ENCODE data around the gene ESRRA. TPM values are rescaled to one million over a fixed set of nuclear protein-coding genes. Genes with fewer than 3 reads are reported as not detected.

The ESRRA gene
- total and polyA plus RNA-seq, 9 of the 15 experiments (the other 6 are each of a cell fraction or from before 2014, with no cell fraction given), result 0.27 to 89.7 (median 23.7) TPM

DNA sequence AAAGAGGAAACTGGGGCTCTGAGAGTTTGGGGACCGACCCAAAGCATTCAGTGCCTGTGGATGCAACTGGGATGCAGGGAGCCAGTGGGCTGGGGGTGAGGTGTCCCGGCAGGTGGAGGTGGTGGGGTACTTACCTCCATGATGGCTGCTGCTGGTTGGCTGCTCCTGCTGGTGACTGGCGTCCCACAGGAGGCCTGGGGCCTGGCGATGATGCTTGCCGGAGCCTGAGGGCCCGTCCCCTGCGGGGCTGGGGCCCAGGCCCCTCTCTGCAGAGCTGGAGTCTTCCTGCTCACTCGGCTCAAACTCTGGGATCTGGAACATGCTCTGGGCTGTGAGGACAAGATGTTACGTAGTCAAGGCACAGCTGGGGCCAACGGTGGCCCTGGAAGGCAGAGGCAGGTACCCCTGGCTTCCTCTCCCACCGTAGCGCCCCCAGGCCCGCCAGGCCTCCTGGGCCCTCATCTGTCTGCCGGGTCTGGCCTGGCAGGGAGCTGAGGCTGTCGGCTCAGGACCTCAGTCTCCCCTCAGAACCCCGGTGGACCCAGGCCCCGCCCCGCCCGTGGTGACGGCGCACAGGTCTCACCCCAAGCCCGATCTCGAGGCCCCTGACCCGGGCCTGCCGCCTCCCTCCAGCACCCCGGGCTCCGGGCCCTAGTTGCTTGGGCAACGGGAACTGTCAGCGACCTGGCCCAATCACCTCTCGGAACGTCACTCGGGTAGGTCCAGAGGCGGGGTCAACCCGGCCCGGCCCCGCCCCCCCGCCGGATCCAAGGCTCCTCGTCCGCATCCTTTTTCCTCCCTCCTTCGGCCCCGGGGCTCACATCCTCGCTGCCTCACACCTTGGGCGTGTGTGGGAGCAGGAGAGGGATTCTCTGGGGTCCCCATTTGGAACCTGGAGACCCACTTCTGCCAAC, 21.0 kb upstream of the ESRRA start, which contains the start of gene BAD (continued):
- TF ChIP-seq, protein P1, sequence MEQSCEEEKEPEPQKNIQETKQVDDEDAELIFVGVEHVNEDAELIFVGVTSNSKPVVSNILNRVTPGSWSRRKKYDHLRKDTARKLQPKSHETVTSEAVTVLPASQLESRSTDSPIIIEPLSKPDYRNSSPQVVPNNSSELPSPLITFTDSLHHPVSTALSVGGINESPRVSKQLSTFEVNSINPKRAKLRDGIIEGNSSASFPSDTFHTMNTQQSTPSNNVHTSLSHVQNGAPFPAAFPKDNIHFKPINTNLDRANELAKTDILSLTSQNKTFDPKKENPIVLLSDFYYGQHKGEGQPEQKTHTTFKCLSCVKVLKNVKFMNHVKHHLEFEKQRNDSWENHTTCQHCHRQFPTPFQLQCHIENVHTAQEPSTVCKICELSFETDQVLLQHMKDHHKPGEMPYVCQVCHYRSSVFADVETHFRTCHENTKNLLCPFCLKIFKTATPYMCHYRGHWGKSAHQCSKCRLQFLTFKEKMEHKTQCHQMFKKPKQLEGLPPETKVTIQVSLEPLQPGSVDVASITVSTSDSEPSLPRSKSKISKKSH (CRISPR knock-in tag; IDR thresholded peaks at IDR 0.05), result no peak
- TF ChIP-seq MYBL2 (IDR thresholded peaks at IDR 0.05; ENCODE audit: low read depth) (no peak), MYBL2 (CRISPR knock-in tag; IDR thresholded peaks at IDR 0.05; ENCODE audit: borderline replicate concordance) (no peak), ATF7 (IDR thresholded peaks at IDR 0.05) (0 out of 2 replicates have a peak, but pooled peaks have one; percentile 31), BMI1 (IDR thresholded peaks at IDR 0.05; ENCODE audit: low read length) (peak; percentile 90), TOE1 (IDR thresholded peaks at IDR 0.05; ENCODE audit: borderline replicate concordance) (no peak), TOE1 (CRISPR knock-in tag; IDR thresholded peaks at IDR 0.05; ENCODE audit: borderline replicate concordance, low read depth) (no peak), ZFX (CRISPR knock-in tag; IDR thresholded peaks at IDR 0.05) (peak; percentile 84), ARHGAP35 (IDR thresholded peaks at IDR 0.05; ENCODE audit: partially characterized antibody) (no peak), RERE (CRISPR knock-in tag; IDR thresholded peaks at IDR 0.05; ENCODE audit: borderline replicate concordance) (no peak), PML (IDR thresholded peaks at IDR 0.05; ENCODE audit: low read length) (peak; percentile 33; the same call in 1 of the 2 replicates), MTA1 (IDR thresholded peaks at IDR 0.05; ENCODE audit: borderline replicate concordance) (no peak), CHD4 (IDR thresholded peaks at IDR 0.05; ENCODE audit: insufficient read depth, insufficient replicate concordance, low read depth, low read length, poor library complexity, severe bottlenecking) (no peak), RB1 (IDR thresholded peaks at IDR 0.05; ENCODE audit: low read depth) (no peak), U2AF2 (optimal IDR thresholded peaks at IDR 0.05; ENCODE audit: low read depth, low read length) (no peak), ZNF707 (CRISPR knock-in tag; conservative IDR thresholded peaks at IDR 0.05) (no peak), ZKSCAN1 (IDR thresholded peaks at IDR 0.05; ENCODE audit: low read depth, low read length) (0 out of 2 replicates have a peak, but pooled peaks have one; percentile 2), NFE2L1 (tag; IDR thresholded peaks at IDR 0.05; ENCODE audit: borderline replicate concordance, low read depth) (no peak), POLR2G (IDR thresholded peaks at IDR 0.05; ENCODE audit: low read depth, low read length) (peak; percentile 80)
- TF ChIP-seq, protein P2, sequence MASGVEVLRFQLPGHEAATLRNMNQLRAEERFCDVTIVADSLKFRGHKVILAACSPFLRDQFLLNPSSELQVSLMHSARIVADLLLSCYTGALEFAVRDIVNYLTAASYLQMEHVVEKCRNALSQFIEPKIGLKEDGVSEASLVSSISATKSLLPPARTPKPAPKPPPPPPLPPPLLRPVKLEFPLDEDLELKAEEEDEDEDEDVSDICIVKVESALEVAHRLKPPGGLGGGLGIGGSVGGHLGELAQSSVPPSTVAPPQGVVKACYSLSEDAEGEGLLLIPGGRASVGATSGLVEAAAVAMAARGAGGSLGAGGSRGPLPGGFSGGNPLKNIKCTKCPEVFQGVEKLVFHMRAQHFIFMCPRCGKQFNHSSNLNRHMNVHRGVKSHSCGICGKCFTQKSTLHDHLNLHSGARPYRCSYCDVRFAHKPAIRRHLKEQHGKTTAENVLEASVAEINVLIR (CRISPR knock-in tag; IDR thresholded peaks at IDR 0.05), result peak; percentile 75
